Gastrocnemius medialis (tissue), 4 donors: Measurements from ENCODE around the gene RAB17. TPM values are rescaled to one million over a fixed set of nuclear protein-coding genes. Genes with fewer than 3 reads are reported as not detected.

ENCODE experiments used
- ATAC-seq, 2 donors: fragments of 150-250 bp; one replicate each; pipeline ENCODE4 v1.9.1; 2016
- DNase-seq, 2 donors: peaks; one replicate each; pipeline ENCODE4 v3.0.0-alpha.2; 2019
- H3K27ac ChIP-seq, 4 donors: fragments of 200-600 bp; sonication (generic); 1 replicate in 1 of 4; 2 replicates in 3 of 4; pipeline ENCODE4 v1.5.1; 2016 to 2018; ENCODE audit warnings: mild to moderate bottlenecking in 2 of 4, moderate library complexity in 1 of 4
- H3K27me3 ChIP-seq, 3 donors: fragments of 200-600 bp; sonication (generic) in 2 of 3; 1 replicate in 1 of 3; 2 replicates in 2 of 3; pipeline versions ENCODE4 v1.5.1 to v1.6.0; 2016 to 2019; ENCODE audit warnings: mild to moderate bottlenecking in 1 of 3, moderate library complexity in 1 of 3
- H3K36me3 ChIP-seq, 2 donors: fragments of 200-600 bp; sonication (generic) in 1 of 2; one replicate each; pipeline ENCODE4 v1.5.1; 2017 to 2018
- H3K4me1 ChIP-seq, 2 donors: fragments of 200-600 bp; sonication (generic) in 1 of 2; one replicate each; pipeline ENCODE4 v1.5.1; 2016 to 2017; ENCODE audit warnings: mild to moderate bottlenecking in 2 of 2
- H3K4me3 ChIP-seq, 4 donors: fragments of 200-600 bp; sonication (generic) in 3 of 4; 1 replicate in 1 of 4; 2 replicates in 3 of 4; pipeline ENCODE4 v1.5.1; 2016 to 2019; ENCODE audit warnings: mild to moderate bottlenecking in 2 of 4
- H3K9me3 ChIP-seq, 3 donors: fragments of 200-600 bp; sonication (generic) in 2 of 3; 1 replicate in 1 of 3; 2 replicates in 2 of 3; pipeline ENCODE4 v1.5.1; 2016 to 2019
- POLR2A ChIP-seq, 2 donors: fragments of 450-650 bp; IDR thresholded peaks; one replicate each; pipeline ENCODE4 v1.6.1; 2017; ENCODE audit warnings: antibody characterized with exemption in 2 of 2, mild to moderate bottlenecking in 2 of 2, moderate library complexity in 2 of 2
- in situ Hi-C, 4 donors: fragments of 200-750 bp; cut with MboI; loops; one replicate each; pipeline versions ENCODE4 v1.15.0 to v1.8.0; 2017; ENCODE audit warnings: low sequenced_read_pairs in 4 of 4
- intact Hi-C: fragments of 100-400 bp; cut with DNase I; formaldehyde crosslinking; loops from one replicate; pipeline ENCODE4 v1.15.1; 2023; ENCODE audit warnings: low total_unique reads
- total RNA-seq, 4 donors: library from RNA; depleted of rRNA; stranded (reverse); fragments of >200 nt; gene quantifications; one replicate each; pipeline versions ENCODE4 v1.1.0 to v1.2.3, GENCODE V29; 2016
- TF ChIP-seq, protein P1 (sequence below), 5 experiments: fragments of 450-650 bp in 3 of 5; fragments of 200-600 bp in 2 of 5; sonication (generic) in 2 of 5; IDR thresholded peaks in 4 of 5; conservative IDR thresholded peaks in 1 of 5; 1 replicate in 4 of 5; 2 replicates in 1 of 5; pipeline ENCODE4 v1.5.1; 2016 to 2019; ENCODE audit warnings: antibody characterized with exemption in 5 of 5, mild to moderate bottlenecking in 3 of 5, moderate library complexity in 3 of 5

The RAB17 gene
- total RNA-seq, 4 donors from 2014 or later = 0.42 to 1.3 TPM; not detected in 2

DNA sequence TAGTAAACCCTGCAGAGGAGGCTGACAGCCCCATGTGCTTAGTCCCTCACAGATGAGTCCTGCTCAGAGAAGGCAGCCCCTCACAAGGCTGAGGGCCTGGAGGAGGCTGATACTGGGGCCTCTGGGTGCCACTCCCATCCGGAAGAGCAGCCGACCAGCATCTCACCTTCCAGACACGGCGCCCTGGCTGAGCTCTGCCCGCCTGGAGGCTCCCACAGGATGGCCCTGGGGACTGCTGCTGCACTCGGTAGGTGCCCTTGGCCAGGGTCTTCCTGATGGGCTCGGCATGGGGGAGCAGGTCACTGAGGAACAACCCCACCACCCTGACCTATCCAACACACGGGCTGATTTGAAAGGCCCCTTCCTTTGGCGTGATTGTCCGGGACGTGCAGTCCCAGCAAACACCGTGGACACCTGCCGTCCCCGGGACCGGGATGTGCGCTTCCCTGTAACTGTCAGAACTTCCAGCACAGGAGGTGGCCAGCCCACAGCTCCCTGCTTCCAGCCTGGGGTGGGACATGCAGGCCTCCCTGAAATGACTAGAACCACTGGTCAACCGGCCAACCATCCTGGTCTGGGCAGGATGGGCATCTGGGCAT is 64.9 kb downstream of the RAB17 start:
- Histone ChIP-seq H3K27me3 (no peaks in the 10 kb centered on the region), H3K9me3 (no peaks in the 10 kb centered on the region), H3K4me1 (no peaks in the 10 kb centered on the region), H3K36me3 (no peaks in the 10 kb centered on the region), H3K4me3 (no peak overlapping the region), H3K27ac (no peak overlapping the region)
- in situ Hi-C loops = no loop called here
- no peak for TF ChIP-seq POLR2A (IDR thresholded peaks at IDR 0.05)
- TF ChIP-seq, protein P1, sequence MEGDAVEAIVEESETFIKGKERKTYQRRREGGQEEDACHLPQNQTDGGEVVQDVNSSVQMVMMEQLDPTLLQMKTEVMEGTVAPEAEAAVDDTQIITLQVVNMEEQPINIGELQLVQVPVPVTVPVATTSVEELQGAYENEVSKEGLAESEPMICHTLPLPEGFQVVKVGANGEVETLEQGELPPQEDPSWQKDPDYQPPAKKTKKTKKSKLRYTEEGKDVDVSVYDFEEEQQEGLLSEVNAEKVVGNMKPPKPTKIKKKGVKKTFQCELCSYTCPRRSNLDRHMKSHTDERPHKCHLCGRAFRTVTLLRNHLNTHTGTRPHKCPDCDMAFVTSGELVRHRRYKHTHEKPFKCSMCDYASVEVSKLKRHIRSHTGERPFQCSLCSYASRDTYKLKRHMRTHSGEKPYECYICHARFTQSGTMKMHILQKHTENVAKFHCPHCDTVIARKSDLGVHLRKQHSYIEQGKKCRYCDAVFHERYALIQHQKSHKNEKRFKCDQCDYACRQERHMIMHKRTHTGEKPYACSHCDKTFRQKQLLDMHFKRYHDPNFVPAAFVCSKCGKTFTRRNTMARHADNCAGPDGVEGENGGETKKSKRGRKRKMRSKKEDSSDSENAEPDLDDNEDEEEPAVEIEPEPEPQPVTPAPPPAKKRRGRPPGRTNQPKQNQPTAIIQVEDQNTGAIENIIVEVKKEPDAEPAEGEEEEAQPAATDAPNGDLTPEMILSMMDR (IDR thresholded peaks at IDR 0.05 in 4 of 5, conservative IDR thresholded peaks at IDR 0.05 in 1 of 5) = no peak
- no peak for DNase-seq
- ATAC-seq = no peak
- intact Hi-C loops = no loop called here

DNA sequence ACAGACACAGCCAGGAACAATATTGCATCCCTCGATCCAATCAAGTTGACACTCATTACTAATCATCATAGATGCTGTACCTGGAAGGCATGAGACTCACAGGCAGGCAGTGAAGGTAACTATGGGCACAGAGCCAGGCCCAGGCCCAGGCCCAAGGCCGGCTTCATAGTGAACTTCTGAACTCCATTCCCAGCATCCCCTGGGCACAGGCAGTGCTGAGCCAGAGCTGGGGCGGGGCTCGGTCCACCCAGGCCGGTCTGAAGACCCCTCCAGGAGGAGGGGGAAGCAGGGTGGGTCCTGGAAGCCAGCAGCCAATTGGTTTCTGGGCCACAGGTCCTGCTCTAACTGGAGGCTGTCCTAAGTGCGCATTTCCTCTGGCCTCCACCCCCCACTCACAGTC is 65.9 kb downstream of the RAB17 start:
- in situ Hi-C loops (no loop called here), intact Hi-C loops (no loop called here)
- ATAC-seq (no peak), DNase-seq (no peak)
- TF ChIP-seq, protein P1 (IDR thresholded peaks at IDR 0.05 in 4 of 5, conservative IDR thresholded peaks at IDR 0.05 in 1 of 5) = no peak
- TF ChIP-seq POLR2A (IDR thresholded peaks at IDR 0.05) = no peak
- Histone ChIP-seq H3K27me3 (no peaks in the 10 kb centered on the region), H3K9me3 (no peaks in the 10 kb centered on the region), H3K4me3 (no peak overlapping the region), H3K36me3 (no peaks in the 10 kb centered on the region), H3K4me1 (no peaks in the 10 kb centered on the region), H3K27ac (no peak overlapping the region)

Other genes starting within 250 kb of the RAB17 start
- gene COL6A3, start 176.6 kb downstream of the RAB17 start, total RNA-seq = 100 to 1,000 TPM in 2 of 4 donors, 10 to 100 TPM in 2; 45.3 to 150 (median 108) TPM
- 1 to 10 TPM; 6.5 to 8.7 (median 7.2) TPM for gene MLPH, start 103.5 kb downstream of the RAB17 start, total RNA-seq
- gene PRLH, start 24.2 kb downstream of the RAB17 start, total RNA-seq = not detected
- 10 to 100 TPM; 37.9 to 74.1 (median 54.0) TPM for gene LRRFIP1, start 36.9 kb upstream of the RAB17 start, total RNA-seq
- gene RBM44, start 208.0 kb upstream of the RAB17 start, total RNA-seq = under 1 TPM; 0.07 to 0.51 (median 0.26) TPM